IMR-90 (cell line): Measurements from ENCODE around the gene FXYD6. TPM values are rescaled to one million over a fixed set of nuclear protein-coding genes. Genes with fewer than 3 reads are reported as not detected.

Source experiments
- ATAC-seq: fragments of 200-7000 bp; cut with Tn5 transposase; 2 replicates; pipeline ENCODE4 v1.9.1; 2020; ENCODE audit warnings: low read depth, mild to moderate bottlenecking, moderate library complexity
- BruUV-seq: library from RNA; stranded (reverse); fragments of 400-500 nt; replicated peaks from 2 replicates; lab custom pipeline; 2021; lab: Mats Ljungman, UMichigan
- CTCF ChIA-PET: fragments of 300-600 bp; formaldehyde crosslinking; extraction: SDS; loops from one replicate; lab custom pipeline; 2021; ENCODE audit warnings: antibody characterized with exemption; lab: Yijun Ruan, JAX
- POLR2A ChIA-PET: fragments of 300-600 bp; sonication (Branson Sonifier 250); formaldehyde crosslinking; loops from one replicate; lab custom pipeline; 2022; ENCODE audit warnings: antibody characterized with exemption; ENCODE audit not compliant: unreplicated experiment; lab: Charles Lee
- DNase-seq: peaks from one replicate; pipeline ENCODE4 v3.0.0; 2013
- H2AFZ ChIP-seq: replicated peaks from 2 replicates; pipeline ENCODE3; 2013; ENCODE audit warnings: low read length, mild to moderate bottlenecking; ENCODE audit not compliant: poor library complexity
- H2AK5ac ChIP-seq: 2 replicates; pipeline ENCODE4 v1.6.1; 2013; ENCODE audit warnings: low read depth, low read length, inconsistent platforms
- H2AK9ac ChIP-seq: replicated peaks from 2 replicates; pipeline ENCODE3; 2013; ENCODE audit warnings: mild to moderate bottlenecking, low read depth, low read length, moderate library complexity; ENCODE audit not compliant: poor library complexity
- H2BK120ac ChIP-seq: 2 replicates; pipeline ENCODE4 v1.6.1; 2013; ENCODE audit warnings: low read depth, low read length, inconsistent platforms
- H2BK15ac ChIP-seq: 3 replicates; pipeline ENCODE4 v1.6.1; 2013; ENCODE audit warnings: low read depth, low read length, inconsistent platforms
- H2BK20ac ChIP-seq: 2 replicates; pipeline ENCODE4 v1.6.1; 2013; ENCODE audit warnings: low read depth, mild to moderate bottlenecking, inconsistent platforms, low read length, moderate library complexity
- H2BK5ac ChIP-seq: 2 replicates; pipeline ENCODE4 v1.6.1; 2013; ENCODE audit warnings: mild to moderate bottlenecking, low read depth, low read length, inconsistent platforms; ENCODE audit not compliant: poor library complexity, severe bottlenecking
- H3K14ac ChIP-seq: replicated peaks from 2 replicates; pipeline ENCODE4 v1.6.1; 2013; ENCODE audit warnings: low read depth, low read length, inconsistent platforms
- H3K18ac ChIP-seq: 2 replicates; pipeline ENCODE4 v1.6.1; 2013; ENCODE audit warnings: low read depth, low read length, control low read depth
- H3K23ac ChIP-seq: 2 replicates; pipeline ENCODE4 v1.6.1; 2013; ENCODE audit warnings: low read depth, low read length, inconsistent platforms
- H3K27ac ChIP-seq: 2 replicates; pipeline ENCODE4 v1.5.1; 2013; ENCODE audit warnings: mild to moderate bottlenecking, control low read depth, low read length; ENCODE audit not compliant: insufficient read depth
- H3K27me3 ChIP-seq: 2 replicates; pipeline ENCODE4 v1.6.1; 2013; ENCODE audit warnings: low read length; ENCODE audit not compliant: control insufficient read depth, insufficient read depth
- H3K36me3 ChIP-seq: 2 replicates; pipeline ENCODE4 v1.6.1; 2013; ENCODE audit warnings: low read length, mixed read lengths; ENCODE audit not compliant: control insufficient read depth, insufficient read depth
- H3K4ac ChIP-seq: 2 replicates; pipeline ENCODE4 v1.6.1; 2013; ENCODE audit warnings: low read depth, low read length, inconsistent platforms
- H3K4me1 ChIP-seq: 2 replicates; pipeline ENCODE4 v1.6.1; 2013; ENCODE audit warnings: low read length, mixed read lengths; ENCODE audit not compliant: control insufficient read depth, insufficient read depth
- H3K4me2 ChIP-seq: 2 replicates; pipeline ENCODE4 v1.6.1; 2013; ENCODE audit warnings: low read depth, mild to moderate bottlenecking, control low read depth, low read length, moderate library complexity
- H3K4me3 ChIP-seq: 2 replicates; pipeline ENCODE4 v1.5.1; 2013; ENCODE audit warnings: low read depth, mild to moderate bottlenecking, control low read depth, low read length, moderate library complexity; ENCODE audit not compliant: insufficient read depth
- H3K56ac ChIP-seq: 2 replicates; pipeline ENCODE4 v1.6.1; 2013; ENCODE audit warnings: low read length, inconsistent platforms; ENCODE audit not compliant: insufficient read depth; ENCODE audit errors: extremely low read depth
- H3K79me1 ChIP-seq, 2 experiments: 2 replicates each; pipeline ENCODE4 v1.6.1; 2013; ENCODE audit warnings: low read length in 2 of 2, inconsistent platforms in 1 of 2, low read depth in 1 of 2
- H3K9ac ChIP-seq: 2 replicates; pipeline ENCODE4 v1.6.1; 2013; ENCODE audit warnings: low read depth, low read length, control low read depth
- H3K9me1 ChIP-seq: 2 replicates; pipeline ENCODE4 v1.6.1; 2013; ENCODE audit warnings: low read length, inconsistent platforms; ENCODE audit not compliant: insufficient read depth
- H3K9me3 ChIP-seq: 2 replicates; pipeline ENCODE4 v1.6.1; 2013; ENCODE audit warnings: low read length; ENCODE audit not compliant: control insufficient read depth, insufficient read depth
- H4K20me1 ChIP-seq: 2 replicates; pipeline ENCODE4 v1.6.1; 2013; ENCODE audit warnings: low read length, inconsistent platforms; ENCODE audit not compliant: insufficient read depth
- H4K5ac ChIP-seq: 2 replicates; pipeline ENCODE4 v1.6.1; 2013; ENCODE audit warnings: mild to moderate bottlenecking, low read depth, low read length, control low read depth
- H4K8ac ChIP-seq, 2 experiments: 2 replicates each; pipeline ENCODE4 v1.6.1; 2013; ENCODE audit warnings: low read depth in 2 of 2, low read length in 2 of 2, control low read depth in 1 of 2, inconsistent platforms in 1 of 2
- H4K91ac ChIP-seq: 2 replicates; pipeline ENCODE4 v1.6.1; 2013; ENCODE audit warnings: low read depth, low read length, inconsistent platforms; ENCODE audit not compliant: insufficient read depth
- CEBPB ChIP-seq: IDR thresholded peaks from 2 replicates; pipeline ENCODE4 v1.6.1; 2012; ENCODE audit warnings: low read depth, low read length, improper control_type of control experiment
- CHD1 ChIP-seq: IDR thresholded peaks from 2 replicates; pipeline ENCODE4 v1.6.1; 2012; ENCODE audit warnings: low read depth, low read length, improper control_type of control experiment
- CTCF ChIP-seq: conservative IDR thresholded peaks from 2 replicates; pipeline ENCODE4 v1.5.1; 2012; ENCODE audit warnings: mild to moderate bottlenecking, low read depth, low read length, improper control_type of control experiment
- MAFK ChIP-seq: IDR thresholded peaks from 2 replicates; pipeline ENCODE4 v1.6.1; 2012; ENCODE audit warnings: low read depth, low read length, improper control_type of control experiment
- POLR2A ChIP-seq: IDR thresholded peaks from 2 replicates; pipeline ENCODE4 v1.6.1; 2012; ENCODE audit warnings: mild to moderate bottlenecking, low read depth, low read length
- RAD21 ChIP-seq: IDR thresholded peaks from 2 replicates; pipeline ENCODE4 v1.6.1; 2012; ENCODE audit warnings: low read length, improper control_type of control experiment
- RCOR1 ChIP-seq: IDR thresholded peaks from 2 replicates; pipeline ENCODE4 v1.6.1; 2012; ENCODE audit warnings: mild to moderate bottlenecking, low read length, improper control_type of control experiment; ENCODE audit not compliant: insufficient replicate concordance
- RFX5 ChIP-seq: IDR thresholded peaks from 2 replicates; pipeline ENCODE4 v1.8.0; 2012; ENCODE audit warnings: low read depth, mild to moderate bottlenecking, low read length, moderate library complexity
- SMC3 ChIP-seq: fragments of 150-350 bp; IDR thresholded peaks from 2 replicates; pipeline ENCODE4 v1.6.1; 2016; ENCODE audit warnings: low read depth, mild to moderate bottlenecking, antibody characterized with exemption, low read length, moderate library complexity
- WGBS, 2 experiments: methylation state at CpG; one replicate each; pipeline versions ENCODE4 v1.1.5 to v1.1.7; 2013; ENCODE audit warnings: missing lambda C conversion rate in 2 of 2; ENCODE audit not compliant: insufficient read length in 1 of 2; ENCODE audit errors: extremely low coverage in 2 of 2; 5-methylcytosine and 5-hydroxymethylcytosine counted together
- dilution Hi-C: fragments of 300-500 bp; cut with HindIII; formaldehyde crosslinking; loops from one replicate; pipeline ENCODE4 v1.14.3; 2018; ENCODE audit warnings: low sequenced_read_pairs; ENCODE audit not compliant: unreplicated experiment
- in situ Hi-C: fragments of 300-500 bp; cut with MboI; formaldehyde crosslinking; loops from 3 replicates; pipeline ENCODE4 v1.14.3; 2019; ENCODE audit warnings: low sequenced_read_pairs, inconsistent platforms, mixed read lengths
- intact Hi-C: fragments of 100-400 bp; cut with micrococcal nuclease; formaldehyde crosslinking; loops from 2 replicates; pipeline ENCODE4 v1.10.0; 2022
- polyA plus RNA-seq, 3 experiments: library from polyadenylated mRNA; depleted of rRNA; stranded (reverse); fragments of >200 nt; gene quantifications; 2 replicates each; pipeline ENCODE4 v1.2.3, GENCODE V29; 2012; ENCODE audit warnings: low replicate concordance in 1 of 3
- total RNA-seq: library from RNA; depleted of rRNA; stranded (reverse); fragments of >200 nt; gene quantifications from 2 replicates; pipeline ENCODE4 v1.2.3, GENCODE V29; 2012

The FXYD6 gene
- total and polyA plus RNA-seq, 2 of the 4 experiments (the other 2 are of a cell fraction) = 0.32 TPM; not detected in 1

DNA sequence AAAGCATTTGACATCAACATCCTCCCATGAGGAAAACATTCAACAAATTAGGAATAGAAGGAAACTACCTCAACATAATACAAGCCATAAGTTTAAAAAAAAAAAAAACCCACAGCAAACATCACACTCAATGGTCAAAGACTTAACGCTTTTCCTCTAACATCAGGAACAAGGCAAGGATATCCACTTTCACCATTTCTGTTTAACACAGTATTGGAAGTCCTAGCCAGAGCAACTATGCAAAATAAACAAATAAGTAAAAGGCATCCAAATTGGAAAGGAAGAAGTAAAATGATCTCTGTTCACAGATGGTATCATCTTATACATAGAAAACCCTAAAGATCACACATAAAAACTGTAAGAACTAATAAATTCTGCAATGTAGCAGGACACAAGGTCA lies 13.1 kb downstream of the FXYD6 start:
- no peak overlapping the region for H4K91ac ChIP-seq
- no peaks in the 10 kb centered on the region for H3K79me1 ChIP-seq
- TF ChIP-seq POLR2A (no peak), RAD21 (no peak), RCOR1 (no peak), MAFK (no peak), CTCF (no peak), CEBPB (no peak), CHD1 (no peak), RFX5 (no peak), SMC3 (no peak)
- H3K4me1 ChIP-seq = no peaks in the 10 kb centered on the region
- no peaks in the 10 kb centered on the region for H3K9me3 ChIP-seq
- H4K20me1 ChIP-seq = no peaks in the 10 kb centered on the region
- no peak overlapping the region for H2BK20ac ChIP-seq
- H3K4me3 ChIP-seq = no peak overlapping the region
- H3K23ac ChIP-seq = no peak overlapping the region
- in situ Hi-C loops = no loop called here
- no peak overlapping the region for H2AK5ac ChIP-seq
- dilution Hi-C loops = no loop called here
- no peak overlapping the region for H3K4me2 ChIP-seq
- no peak overlapping the region for H4K5ac ChIP-seq
- intact Hi-C loops = no loop called here
- H3K4ac ChIP-seq = no peak overlapping the region
- no peak overlapping the region for H3K56ac ChIP-seq
- no peaks in the 10 kb centered on the region for H3K36me3 ChIP-seq
- ChIA-PET CTCF (no interaction called here), POLR2A (no interaction called here)
- H2BK15ac ChIP-seq = no peak overlapping the region
- H3K14ac ChIP-seq = no peak overlapping the region
- no peak overlapping the region for H3K18ac ChIP-seq
- BruUV-seq = no TSS peak
- ATAC-seq (no peak), DNase-seq (no peak)
- no CpG with 5 or more reads among the region's 1 CpG for WGBS, 2 experiments
- no peak overlapping the region for H2BK120ac ChIP-seq
- no peak overlapping the region for H2AK9ac ChIP-seq
- no peak overlapping the region for H3K9ac ChIP-seq
- H3K27ac ChIP-seq = no peak overlapping the region
- H4K8ac ChIP-seq = no peak overlapping the region
- no peak overlapping the region for H2BK5ac ChIP-seq
- H2AFZ ChIP-seq = no peak overlapping the region
- no peaks in the 10 kb centered on the region; the same call in 1 of the 2 replicates for H3K27me3 ChIP-seq
- H3K9me1 ChIP-seq = no peaks in the 10 kb centered on the region
